ENCODE results near the gene CDK9.
A peak's percentile ranks its signal among the peaks of the same experiment; 100 is the strongest.

The CDK9 gene

GRCh38 chr9:127769101-127769500, 16.7 kb upstream of the CDK9 start:
- ChIA-PET POLR2A (no interaction called here), CTCF (interaction anchor here (0.7 kb wide), 1 partner anchor 18 kb away, joined by 4 read pairs; no protein-coding TSS in a partner anchor)
- no peak for DNase-seq (ENCODE audit: extremely low spot score)
- no peak for TF ChIP-seq CTBP1 (IDR thresholded peaks at IDR 0.05; ENCODE audit: borderline replicate concordance)
- TF ChIP-seq SUZ12 (IDR thresholded peaks at IDR 0.05), result no peak
- no peak for TF ChIP-seq NFRKB (IDR thresholded peaks at IDR 0.05)
- no peak for TF ChIP-seq FOXA1 (IDR thresholded peaks at IDR 0.05)
- TF ChIP-seq PKNOX1 (IDR thresholded peaks at IDR 0.05), result no peak
- TF ChIP-seq HDGF (IDR thresholded peaks at IDR 0.05; ENCODE audit: borderline replicate concordance), result no peak
- no peak for TF ChIP-seq TARDBP (IDR thresholded peaks at IDR 0.05)
- TF ChIP-seq LEF1 (IDR thresholded peaks at IDR 0.05; ENCODE audit: borderline replicate concordance), result no peak
- TF ChIP-seq FOXM1 (IDR thresholded peaks at IDR 0.05; ENCODE audit: borderline replicate concordance), result no peak
- TF ChIP-seq SP1 (IDR thresholded peaks at IDR 0.05), result no peak
- no peak for TF ChIP-seq ELF4 (IDR thresholded peaks at IDR 0.05)
- TF ChIP-seq FOXK2 (IDR thresholded peaks at IDR 0.05), result no peak
- TF ChIP-seq L3MBTL2 (conservative IDR thresholded peaks at IDR 0.05), result no peak
- no peak for TF ChIP-seq BHLHE40 (IDR thresholded peaks at IDR 0.05; ENCODE audit: borderline replicate concordance)
- TF ChIP-seq ZNF384 (IDR thresholded peaks at IDR 0.05), result no peak

- ChIA-PET CTCF (interaction anchor here (0.6 kb wide), 1 partner anchor 676 kb away, joined by 3 read pairs; no protein-coding TSS in a partner anchor), POLR2A (interaction anchor here (0.8 kb wide), 1 partner anchor 16 kb away, joined by 4 read pairs; the partner anchor contains the start of gene CDK9)
- TF ChIP-seq FOXK2 (IDR thresholded peaks at IDR 0.05) (no peak), TARDBP (IDR thresholded peaks at IDR 0.05) (no peak), SP1 (IDR thresholded peaks at IDR 0.05) (no peak), PKNOX1 (IDR thresholded peaks at IDR 0.05) (no peak), SUZ12 (IDR thresholded peaks at IDR 0.05) (no peak), FOXA1 (IDR thresholded peaks at IDR 0.05) (no peak), ZNF384 (IDR thresholded peaks at IDR 0.05) (no peak), BHLHE40 (IDR thresholded peaks at IDR 0.05; ENCODE audit: borderline replicate concordance) (no peak), LEF1 (IDR thresholded peaks at IDR 0.05; ENCODE audit: borderline replicate concordance) (no peak), NFRKB (IDR thresholded peaks at IDR 0.05) (no peak), L3MBTL2 (conservative IDR thresholded peaks at IDR 0.05) (no peak), FOXM1 (IDR thresholded peaks at IDR 0.05; ENCODE audit: borderline replicate concordance) (no peak)
- DNase-seq (ENCODE audit: extremely low spot score), result no peak
Measured at GRCh38 chr9:127769929-127770582, 15.8 kb upstream of the CDK9 start.

GRCh38 chr9:127770583-127770904, 15.3 kb upstream of the CDK9 start:
- ChIA-PET CTCF (interaction anchor here (0.6 to 1.3 kb wide), 5 partner anchors 12 to 266 kb away, joined by 3 to 10 read pairs (median 3); partner anchors contain the start of genes CDK9 and TOR2A), POLR2A (interaction anchor here (1.0 to 1.2 kb wide), 2 partner anchors 15 to 36 kb away, joined by 9 read pairs; partner anchors contain the start of genes CDK9 and TOR2A)
- no peak for DNase-seq (ENCODE audit: extremely low spot score)
- TF ChIP-seq LEF1 (IDR thresholded peaks at IDR 0.05; ENCODE audit: borderline replicate concordance), result no peak
- TF ChIP-seq CTBP1 (IDR thresholded peaks at IDR 0.05; ENCODE audit: borderline replicate concordance), result no peak
- TF ChIP-seq ELF4 (IDR thresholded peaks at IDR 0.05), result no peak
- TF ChIP-seq FOXM1 (IDR thresholded peaks at IDR 0.05; ENCODE audit: borderline replicate concordance), result no peak
- TF ChIP-seq HDGF (IDR thresholded peaks at IDR 0.05; ENCODE audit: borderline replicate concordance), result no peak
- no peak for TF ChIP-seq L3MBTL2 (conservative IDR thresholded peaks at IDR 0.05)
- TF ChIP-seq PKNOX1 (IDR thresholded peaks at IDR 0.05), result no peak
- TF ChIP-seq SP1 (IDR thresholded peaks at IDR 0.05), result no peak
- TF ChIP-seq FOXK2 (IDR thresholded peaks at IDR 0.05), result no peak
- no peak for TF ChIP-seq TARDBP (IDR thresholded peaks at IDR 0.05)
- TF ChIP-seq ARNT (IDR thresholded peaks at IDR 0.05), result no peak
- TF ChIP-seq SUZ12 (IDR thresholded peaks at IDR 0.05), result no peak
- TF ChIP-seq ZNF384 (IDR thresholded peaks at IDR 0.05), result no peak
- TF ChIP-seq FOXA1 (IDR thresholded peaks at IDR 0.05), result no peak
- no peak for TF ChIP-seq BHLHE40 (IDR thresholded peaks at IDR 0.05; ENCODE audit: borderline replicate concordance)
- TF ChIP-seq NFRKB (IDR thresholded peaks at IDR 0.05), result no peak

GRCh38 chr9:127770905-127771569, 14.8 kb upstream of the CDK9 start:
- no peak for TF ChIP-seq ARNT (IDR thresholded peaks at IDR 0.05)
- peak; percentile 98 for TF ChIP-seq PKNOX1 (IDR thresholded peaks at IDR 0.05)
- TF ChIP-seq CTBP1 (IDR thresholded peaks at IDR 0.05; ENCODE audit: borderline replicate concordance), result no peak
- TF ChIP-seq FOXA1 (IDR thresholded peaks at IDR 0.05), result no peak
- POLR2A ChIA-PET, result interaction anchor here (1.0 to 1.2 kb wide), 2 partner anchors 14 to 36 kb away, joined by 9 read pairs; partner anchors contain the start of genes CDK9 and TOR2A
- CTCF ChIA-PET, result interaction anchor here (0.6 to 1.3 kb wide), 5 partner anchors 12 to 266 kb away, joined by 3 to 10 read pairs (median 3); partner anchors contain the start of genes CDK9 and TOR2A
- peak; percentile 99 for DNase-seq (ENCODE audit: extremely low spot score)
